SU-DHL-6 (cell line): ENCODE measurements around the gene ARHGEF1.
A peak's percentile ranks its signal among the peaks of the same experiment; 100 is the strongest.

ENCODE experiments used
- H2AFZ ChIP-seq: fragments of 200-600 bp; sonication (generic); 2 replicates; pipeline ENCODE4 v1.6.1; 2014; ENCODE audit warnings: low read depth, mild to moderate bottlenecking, moderate library complexity, mixed read lengths, antibody characterized with exemption, low read length; ENCODE audit not compliant: severe bottlenecking
- H3F3A ChIP-seq: fragments of 200-600 bp; shearing (Covaris generic); 2 replicates; pipeline ENCODE4 v1.6.0; 2016; ENCODE audit warnings: antibody characterized with exemption, mild to moderate bottlenecking; ENCODE audit not compliant: insufficient read depth
- H3K27ac ChIP-seq: fragments of 200-600 bp; sonication (generic); 2 replicates; pipeline ENCODE4 v1.5.1; 2016; ENCODE audit warnings: low read depth, mild to moderate bottlenecking, low read length, moderate library complexity, mixed read lengths
- H3K27me3 ChIP-seq: fragments of 200-600 bp; sonication (generic), shearing (Covaris generic); 2 replicates; pipeline ENCODE4 v1.6.0; 2014; ENCODE audit warnings: mild to moderate bottlenecking, low read length
- H3K36me3 ChIP-seq: fragments of 200-600 bp; sonication (generic); 2 replicates; pipeline ENCODE4 v1.6.1; 2014; ENCODE audit warnings: mild to moderate bottlenecking, low read length, mixed read lengths
- H3K4me2 ChIP-seq: fragments of 300-600, 200-600 bp; shearing (Covaris generic), sonication (generic); 2 replicates; pipeline ENCODE4 v1.6.0; 2014; ENCODE audit warnings: low read length, low read depth, mild to moderate bottlenecking; ENCODE audit not compliant: poor library complexity, severe bottlenecking
- H3K4me3 ChIP-seq: fragments of 200-600 bp; sonication (generic); 2 replicates; pipeline ENCODE4 v1.5.1; 2014; ENCODE audit warnings: antibody characterized with exemption, low read length, mild to moderate bottlenecking, mixed read lengths; ENCODE audit not compliant: insufficient read depth, poor library complexity, severe bottlenecking
- H3K79me2 ChIP-seq: fragments of 200-600 bp; sonication (generic); 2 replicates; pipeline ENCODE4 v1.6.1; 2014; ENCODE audit warnings: mild to moderate bottlenecking, low read length, moderate library complexity; ENCODE audit not compliant: insufficient read depth
- H3K9ac ChIP-seq: fragments of 200-600 bp; sonication (generic); 2 replicates; pipeline ENCODE4 v1.7.0; 2014; ENCODE audit warnings: mild to moderate bottlenecking, low read length
- H3K9me2 ChIP-seq: fragments of 200-600 bp; sonication (generic); replicated peaks from 2 replicates; pipeline ENCODE4 v1.6.1; 2014; ENCODE audit warnings: low read length; ENCODE audit not compliant: insufficient read depth
- H3K9me3 ChIP-seq: fragments of 200-600 bp; sonication (generic); 2 replicates; pipeline ENCODE4 v1.6.1; 2014; ENCODE audit warnings: low read length, mixed read lengths; ENCODE audit not compliant: insufficient read depth
- H4K20me1 ChIP-seq: fragments of 200-600 bp; sonication (generic); 2 replicates; pipeline ENCODE4 v1.6.1; 2014; ENCODE audit warnings: low read depth, mild to moderate bottlenecking, antibody characterized with exemption, low read length, moderate library complexity, mixed read lengths
- CTCF ChIP-seq: fragments of 200-600 bp; sonication (generic); IDR thresholded peaks from one replicate; pipeline ENCODE4 v1.5.1; 2017; ENCODE audit warnings: antibody characterized with exemption, mild to moderate bottlenecking, low read length, moderate library complexity; ENCODE audit not compliant: insufficient read depth, poor library complexity, severe bottlenecking
- EZH2phosphoT487 ChIP-seq: fragments of 200-600 bp; sonication (generic), shearing (Covaris generic); conservative IDR thresholded peaks from 2 replicates; pipeline ENCODE4 v1.6.1; 2018; ENCODE audit warnings: mild to moderate bottlenecking, antibody characterized with exemption, low read length, moderate library complexity, mixed read lengths

ARHGEF1 gene

DNA sequence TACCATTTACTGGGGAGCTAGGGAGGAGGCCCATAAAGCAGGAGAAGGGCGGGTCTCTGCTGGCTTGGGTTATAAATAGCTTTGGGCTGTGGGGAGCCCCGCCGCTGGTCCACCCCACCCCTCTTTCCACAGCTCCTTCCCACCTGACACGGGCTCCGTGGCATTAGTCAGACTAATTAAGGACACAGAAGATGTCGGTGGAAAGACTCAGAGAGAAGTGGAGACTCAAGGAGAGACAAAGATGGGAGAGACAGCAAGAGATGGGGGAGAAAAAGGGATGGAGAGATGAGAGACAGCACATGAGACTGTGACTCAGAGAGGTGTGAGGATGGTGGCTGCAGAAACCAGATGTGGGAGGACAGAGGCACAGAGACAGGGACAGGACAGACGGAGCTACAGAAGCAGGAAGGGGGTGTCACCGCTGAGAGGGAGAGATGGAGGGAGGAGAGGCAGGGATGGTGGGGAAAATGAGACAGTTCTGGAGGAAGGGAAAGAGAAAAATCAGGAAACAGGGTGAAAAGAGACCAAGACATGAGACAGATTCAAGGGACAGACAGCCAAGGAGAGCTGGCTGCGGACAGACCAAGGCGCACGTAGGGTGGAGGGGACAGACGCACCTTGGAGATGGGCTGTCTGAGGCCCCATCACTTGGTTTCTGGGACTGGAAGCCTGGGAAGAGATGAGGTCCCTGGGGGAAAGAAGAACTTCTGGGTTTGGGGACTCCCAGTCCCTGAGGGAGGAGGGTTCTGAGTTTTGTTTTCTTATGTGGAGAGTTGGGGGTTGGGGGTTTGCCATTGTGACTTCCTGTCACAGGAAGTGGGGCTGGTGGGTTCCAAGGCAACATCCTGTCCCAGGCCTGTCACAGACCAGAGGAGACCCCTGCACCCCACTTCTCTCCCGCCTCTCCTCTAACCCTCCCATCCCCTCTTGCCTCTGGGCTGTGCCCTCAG is 4.1 kb downstream of the ARHGEF1 start:
- H3K4me2 ChIP-seq, result peak overlapping the region; percentile 97
- H3F3A ChIP-seq, result peaks cover 20% of the 10 kb centered on the region
- no peaks in the 10 kb centered on the region for H3K9me2 ChIP-seq
- H4K20me1 ChIP-seq, result no peaks in the 10 kb centered on the region
- TF ChIP-seq EZH2phosphoT487, result no peak
- TF ChIP-seq CTCF, result no peak
- H3K36me3 ChIP-seq, result no peaks in the 10 kb centered on the region
- no peak overlapping the region for H2AFZ ChIP-seq
- H3K27me3 ChIP-seq, result no peaks in the 10 kb centered on the region
- peaks cover 50% of the 10 kb centered on the region for H3K79me2 ChIP-seq
- peak overlapping the region; percentile 25 for H3K4me3 ChIP-seq
- peak overlapping the region; percentile 83 for H3K27ac ChIP-seq
- no peaks in the 10 kb centered on the region for H3K9me3 ChIP-seq
- H3K9ac ChIP-seq, result peak overlapping the region; percentile 89

GRCh38 chr19:41887711-41888382 is 4.9 kb downstream of the ARHGEF1 start:
- no peaks in the 10 kb centered on the region for H3K27me3 ChIP-seq
- no peaks in the 10 kb centered on the region for H3K9me3 ChIP-seq
- peak overlapping the region; percentile 25 for H3K4me3 ChIP-seq
- H3K79me2 ChIP-seq, result peaks cover 50% of the 10 kb centered on the region
- no peak overlapping the region for H2AFZ ChIP-seq
- TF ChIP-seq EZH2phosphoT487, result no peak
- TF ChIP-seq CTCF, result peak; percentile 69
- H3F3A ChIP-seq, result peaks cover 12% of the 10 kb centered on the region
- peak overlapping the region; percentile 89 for H3K9ac ChIP-seq
- no peaks in the 10 kb centered on the region for H3K36me3 ChIP-seq
- H3K9me2 ChIP-seq, result no peaks in the 10 kb centered on the region
- H4K20me1 ChIP-seq, result no peaks in the 10 kb centered on the region
- H3K4me2 ChIP-seq, result peak overlapping the region; percentile 97
- H3K27ac ChIP-seq, result peak overlapping the region; percentile 83

DNA sequence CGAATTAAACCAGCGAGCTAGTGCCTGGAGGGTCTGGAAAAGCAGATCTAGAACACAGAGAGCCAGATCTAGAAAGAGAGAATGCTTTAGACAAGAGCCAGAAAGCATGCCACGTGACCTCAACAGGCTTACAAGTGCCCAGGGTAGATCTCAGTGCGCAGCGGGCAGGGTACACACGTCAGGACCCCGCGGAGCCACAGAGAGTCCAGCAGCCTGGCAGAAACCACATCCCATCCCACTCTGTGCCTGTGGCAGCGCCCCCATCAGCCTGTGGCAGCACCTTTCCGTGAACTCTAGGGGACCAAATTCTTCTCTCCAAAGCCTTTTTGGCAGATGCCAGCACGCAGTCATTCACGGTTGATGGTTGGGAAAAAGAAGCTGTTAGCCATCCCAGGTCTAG is 5.9 kb downstream of the ARHGEF1 start:
- Histone ChIP-seq H3K79me2 (peaks cover 50% of the 10 kb centered on the region), H3K36me3 (no peaks in the 10 kb centered on the region), H3K27me3 (no peaks in the 10 kb centered on the region), H3K27ac (no peak overlapping the region), H2AFZ (no peak overlapping the region), H3K4me3 (no peak overlapping the region), H3F3A (peaks cover 3% of the 10 kb centered on the region), H3K9me3 (no peaks in the 10 kb centered on the region), H3K9me2 (no peaks in the 10 kb centered on the region), H3K4me2 (no peak overlapping the region), H4K20me1 (no peaks in the 10 kb centered on the region), H3K9ac (no peak overlapping the region)
- TF ChIP-seq EZH2phosphoT487, result no peak
- no peak for TF ChIP-seq CTCF
